ENCODE measurements around the gene NDC80.

NDC80 gene

DNA sequence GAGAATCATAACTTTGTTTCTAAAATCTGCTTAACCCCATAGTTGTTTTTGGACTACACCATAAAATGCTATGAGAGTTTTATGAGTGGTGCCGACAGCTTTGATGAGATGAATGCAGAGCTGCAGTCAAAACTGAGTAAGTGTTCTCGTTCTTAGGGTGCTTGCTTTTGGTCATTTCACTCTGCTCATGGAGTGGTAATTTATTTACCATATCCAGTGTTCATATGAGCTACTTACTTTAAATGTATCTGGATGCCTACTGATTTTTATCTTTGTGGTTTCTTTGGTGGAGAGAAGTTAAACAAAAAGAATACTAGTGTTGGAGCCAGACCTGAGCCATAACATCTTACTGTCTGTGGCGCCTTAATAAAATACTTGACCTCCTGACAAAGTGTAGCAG is 16.4 kb downstream of the NDC80 start:
- ChIA-PET POLR2A (no interaction called here), CTCF (no interaction called here)
- TF ChIP-seq SP1 (IDR thresholded peaks at IDR 0.05), result no peak
- no peak for TF ChIP-seq FOXK2 (IDR thresholded peaks at IDR 0.05)
- TF ChIP-seq FOXA1 (IDR thresholded peaks at IDR 0.05), result no peak
- no peak for TF ChIP-seq ARNT (IDR thresholded peaks at IDR 0.05)
- no peak for TF ChIP-seq LEF1 (IDR thresholded peaks at IDR 0.05; ENCODE audit: borderline replicate concordance)
- no peak for TF ChIP-seq SUZ12 (IDR thresholded peaks at IDR 0.05)
- no peak for TF ChIP-seq L3MBTL2 (conservative IDR thresholded peaks at IDR 0.05)
- TF ChIP-seq TARDBP (IDR thresholded peaks at IDR 0.05), result no peak
- no peak for TF ChIP-seq FOXM1 (IDR thresholded peaks at IDR 0.05; ENCODE audit: borderline replicate concordance)
- TF ChIP-seq ELF4 (IDR thresholded peaks at IDR 0.05), result no peak
- TF ChIP-seq NFRKB (IDR thresholded peaks at IDR 0.05), result no peak
- TF ChIP-seq HDGF (IDR thresholded peaks at IDR 0.05; ENCODE audit: borderline replicate concordance), result no peak
- no peak for TF ChIP-seq CTBP1 (IDR thresholded peaks at IDR 0.05; ENCODE audit: borderline replicate concordance)
- TF ChIP-seq ZNF384 (IDR thresholded peaks at IDR 0.05), result no peak
- TF ChIP-seq PKNOX1 (IDR thresholded peaks at IDR 0.05), result no peak
- no peak for TF ChIP-seq BHLHE40 (IDR thresholded peaks at IDR 0.05; ENCODE audit: borderline replicate concordance)
- DNase-seq (ENCODE audit: extremely low spot score), result no peak

DNA sequence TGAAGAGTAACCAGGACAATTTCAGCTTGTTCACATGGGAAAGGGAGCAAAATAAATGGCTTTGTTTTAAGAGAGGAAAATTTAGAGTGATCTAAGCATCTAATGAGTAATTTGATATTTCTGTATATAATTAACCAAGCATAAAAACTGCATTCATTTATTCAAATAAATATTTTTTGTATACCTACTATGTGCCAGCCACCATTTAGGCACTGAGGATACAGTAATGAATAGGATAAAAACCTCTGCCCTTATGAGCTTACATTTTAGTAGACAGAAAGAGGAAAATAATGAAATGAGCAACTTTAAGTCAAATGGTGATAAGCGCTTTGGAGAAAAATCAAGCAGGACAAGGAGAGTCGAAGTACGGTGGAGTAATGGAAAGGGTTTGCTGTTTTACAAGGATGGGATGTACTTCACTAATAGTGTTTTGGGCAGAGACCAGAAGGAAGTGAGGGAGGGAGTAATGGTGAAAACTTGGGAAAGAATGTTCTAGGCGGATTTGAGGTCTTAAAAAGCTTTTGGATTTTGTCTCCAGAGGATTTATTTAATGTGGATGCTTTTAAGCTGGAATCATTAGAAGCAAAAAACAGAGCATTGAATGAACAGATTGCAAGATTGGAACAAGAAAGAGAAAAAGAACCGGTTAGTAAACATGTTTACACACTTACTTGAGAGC is 17.4 kb downstream of the NDC80 start:
- ChIA-PET CTCF (no interaction called here), POLR2A (interaction anchor here (0.7 kb wide), 1 partner anchor 152 kb away, joined by 3 read pairs; no protein-coding TSS in a partner anchor)
- DNase-seq (ENCODE audit: extremely low spot score), result no peak
- no peak for TF ChIP-seq ZNF384 (IDR thresholded peaks at IDR 0.05)

DNA sequence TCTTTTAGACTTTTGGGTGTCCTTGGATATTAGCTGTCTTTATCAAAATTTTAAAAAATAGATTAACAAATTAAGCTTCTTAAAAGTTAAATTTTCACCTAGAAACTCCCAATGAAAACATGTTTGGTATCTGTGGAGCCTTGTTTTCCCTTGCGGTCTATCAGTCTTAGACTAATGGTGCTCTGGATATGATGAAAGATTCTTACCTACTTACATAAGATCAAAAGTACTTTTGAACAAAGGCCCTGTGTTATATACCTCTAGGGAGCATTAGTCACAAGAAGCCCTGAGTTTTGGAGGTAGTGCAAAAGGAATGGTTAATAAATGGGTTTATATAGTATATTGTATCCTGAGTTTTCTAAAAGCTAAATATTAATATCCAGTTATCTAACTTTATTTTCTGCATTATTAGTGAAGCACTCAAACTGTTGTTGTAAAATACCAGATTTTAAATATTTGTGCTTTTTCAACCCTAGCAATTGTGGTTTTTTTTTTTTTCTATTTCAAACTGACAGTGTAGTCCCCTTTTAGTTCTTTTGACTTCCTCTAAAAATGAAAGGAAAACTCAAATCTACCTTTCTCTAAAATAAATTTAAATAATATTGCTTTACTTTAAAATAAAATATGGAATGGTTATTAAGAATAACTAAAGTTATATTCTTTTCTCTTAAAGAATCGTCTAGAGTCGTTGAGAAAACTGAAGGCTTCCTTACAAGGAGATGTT is 18.1 kb downstream of the NDC80 start:
- POLR2A ChIA-PET, result no interaction called here
- TF ChIP-seq FOXA1 (IDR thresholded peaks at IDR 0.05) (no peak), SP1 (IDR thresholded peaks at IDR 0.05) (no peak), SUZ12 (IDR thresholded peaks at IDR 0.05) (no peak), NFRKB (IDR thresholded peaks at IDR 0.05) (no peak), FOXM1 (IDR thresholded peaks at IDR 0.05; ENCODE audit: borderline replicate concordance) (no peak), CTBP1 (IDR thresholded peaks at IDR 0.05; ENCODE audit: borderline replicate concordance) (no peak), LEF1 (IDR thresholded peaks at IDR 0.05; ENCODE audit: borderline replicate concordance) (no peak), FOXK2 (IDR thresholded peaks at IDR 0.05) (no peak), L3MBTL2 (conservative IDR thresholded peaks at IDR 0.05) (no peak), HDGF (IDR thresholded peaks at IDR 0.05; ENCODE audit: borderline replicate concordance) (no peak), BHLHE40 (IDR thresholded peaks at IDR 0.05; ENCODE audit: borderline replicate concordance) (no peak), ZNF384 (IDR thresholded peaks at IDR 0.05) (no peak), ARNT (IDR thresholded peaks at IDR 0.05) (no peak), PKNOX1 (IDR thresholded peaks at IDR 0.05) (no peak), ELF4 (IDR thresholded peaks at IDR 0.05) (no peak), TARDBP (IDR thresholded peaks at IDR 0.05) (no peak)
- CTCF ChIA-PET, result no interaction called here
- DNase-seq (ENCODE audit: extremely low spot score), result no peak

DNA sequence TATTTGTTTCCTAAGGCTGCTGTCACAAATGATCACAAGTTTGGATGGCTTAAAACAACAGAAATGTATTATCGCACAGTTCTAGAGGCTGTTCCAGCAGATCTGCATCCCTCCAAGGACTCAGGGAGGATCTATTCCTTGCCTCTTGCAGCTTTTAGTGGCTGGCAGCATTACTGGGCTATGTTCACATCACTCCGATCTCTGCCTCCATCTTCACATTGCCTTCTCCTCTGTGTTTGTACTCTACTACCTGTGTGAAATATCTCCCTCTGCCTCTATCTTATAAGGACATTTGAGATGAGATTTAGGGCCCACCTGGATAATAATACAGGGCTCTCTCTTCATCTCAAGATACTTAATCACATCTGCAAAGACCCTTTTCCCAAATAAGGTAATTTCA is 18.9 kb downstream of the NDC80 start:
- DNase-seq (ENCODE audit: extremely low spot score), result no peak
- TF ChIP-seq BHLHE40 (IDR thresholded peaks at IDR 0.05; ENCODE audit: borderline replicate concordance), result no peak
- TF ChIP-seq TARDBP (IDR thresholded peaks at IDR 0.05), result no peak
- TF ChIP-seq FOXK2 (IDR thresholded peaks at IDR 0.05), result no peak
- TF ChIP-seq NFRKB (IDR thresholded peaks at IDR 0.05), result no peak
- no peak for TF ChIP-seq HDGF (IDR thresholded peaks at IDR 0.05; ENCODE audit: borderline replicate concordance)
- no peak for TF ChIP-seq ELF4 (IDR thresholded peaks at IDR 0.05)
- no peak for TF ChIP-seq SP1 (IDR thresholded peaks at IDR 0.05)
- POLR2A ChIA-PET, result no interaction called here
- CTCF ChIA-PET, result no interaction called here

- ChIA-PET CTCF (no interaction called here), POLR2A (no interaction called here)
- DNase-seq (ENCODE audit: extremely low spot score), result no peak
- no peak for TF ChIP-seq LEF1 (IDR thresholded peaks at IDR 0.05; ENCODE audit: borderline replicate concordance)
- TF ChIP-seq BHLHE40 (IDR thresholded peaks at IDR 0.05; ENCODE audit: borderline replicate concordance), result no peak
Observed at GRCh38 chr18:2597639-2598038, 26.3 kb downstream of the NDC80 start.

GRCh38 chr18:2602844-2603243 is 31.5 kb downstream of the NDC80 start:
- ChIA-PET POLR2A (no interaction called here), CTCF (no interaction called here)
- TF ChIP-seq L3MBTL2 (conservative IDR thresholded peaks at IDR 0.05) (no peak), ARNT (IDR thresholded peaks at IDR 0.05) (no peak)
- no peak for DNase-seq (ENCODE audit: extremely low spot score)

DNA sequence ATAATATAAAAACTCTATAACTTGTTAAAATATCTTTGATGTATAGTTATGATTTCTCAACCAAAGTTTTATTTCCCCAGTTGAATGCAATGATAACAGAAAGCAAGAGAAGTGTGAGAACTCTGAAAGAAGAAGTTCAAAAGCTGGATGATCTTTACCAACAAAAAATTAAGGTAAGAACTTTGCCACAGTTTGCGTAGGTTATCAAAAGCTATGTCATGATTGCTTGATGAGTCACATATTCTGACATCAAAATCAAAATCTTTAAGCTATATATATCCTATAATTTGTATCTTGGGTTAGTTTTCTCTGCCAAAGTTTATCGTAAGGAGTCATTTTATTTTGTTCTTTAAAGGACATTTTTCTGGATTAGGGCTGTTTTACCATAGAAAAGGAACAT is 35.0 kb downstream of the NDC80 start:
- ChIA-PET CTCF (no interaction called here), POLR2A (no interaction called here)
- no peak for TF ChIP-seq L3MBTL2 (conservative IDR thresholded peaks at IDR 0.05)
- TF ChIP-seq SUZ12 (IDR thresholded peaks at IDR 0.05), result no peak
- TF ChIP-seq ELF4 (IDR thresholded peaks at IDR 0.05), result no peak
- no peak for TF ChIP-seq LEF1 (IDR thresholded peaks at IDR 0.05; ENCODE audit: borderline replicate concordance)
- TF ChIP-seq TARDBP (IDR thresholded peaks at IDR 0.05), result no peak
- TF ChIP-seq ZNF384 (IDR thresholded peaks at IDR 0.05), result no peak
- TF ChIP-seq NFRKB (IDR thresholded peaks at IDR 0.05), result no peak
- TF ChIP-seq ARNT (IDR thresholded peaks at IDR 0.05), result no peak
- no peak for TF ChIP-seq FOXA1 (IDR thresholded peaks at IDR 0.05)
- no peak for TF ChIP-seq PKNOX1 (IDR thresholded peaks at IDR 0.05)
- TF ChIP-seq HDGF (IDR thresholded peaks at IDR 0.05; ENCODE audit: borderline replicate concordance), result no peak
- TF ChIP-seq BHLHE40 (IDR thresholded peaks at IDR 0.05; ENCODE audit: borderline replicate concordance), result no peak
- no peak for TF ChIP-seq FOXK2 (IDR thresholded peaks at IDR 0.05)
- TF ChIP-seq FOXM1 (IDR thresholded peaks at IDR 0.05; ENCODE audit: borderline replicate concordance), result no peak
- TF ChIP-seq SP1 (IDR thresholded peaks at IDR 0.05), result no peak
- DNase-seq (ENCODE audit: extremely low spot score), result no peak

Measured in HEK293T (cell line).